HCT116 (cell line): Measurements from ENCODE around the gene CAMK2G. TPM values are rescaled to one million over a fixed set of nuclear protein-coding genes. Genes with fewer than 3 reads are reported as not detected.

ENCODE experiments used
- ATAC-seq: fragments of 200-7000 bp; cut with Tn5 transposase; 2 replicates; pipeline ENCODE4 v1.9.1; 2020; ENCODE audit warnings: mild to moderate bottlenecking, moderate library complexity
- BruUV-seq: library from RNA; stranded (reverse); fragments of 400-500 nt; replicated peaks from 2 replicates; lab custom pipeline; 2021; lab: Mats Ljungman, UMichigan
- CTCF ChIA-PET: fragments of 300-600 bp; sonication (Branson Sonifier 250); formaldehyde crosslinking; loops from one replicate; lab custom pipeline; 2021; ENCODE audit warnings: antibody characterized with exemption; lab: Charles Lee
- POLR2A ChIA-PET: fragments of 300-600, 350-600 bp; sonication (Branson Sonifier 250); formaldehyde crosslinking; loops from one replicate; lab custom pipeline; 2021; ENCODE audit warnings: antibody characterized with exemption; lab: Charles Lee
- RAD21 ChIA-PET, 2 experiments: fragments of 300-600 bp; sonication (Branson Sonifier 250); formaldehyde crosslinking; loops; one replicate each; lab custom pipeline; 2023; ENCODE audit warnings: low total read pairs in 2 of 2; ENCODE audit not compliant: uncharacterized antibody in 2 of 2, unreplicated experiment in 2 of 2, low non-redundant PET in 1 of 2; lab: Charles Lee
- DNase-seq: peaks from one replicate; pipeline ENCODE4 v3.0.0-alpha.2; 2010; ENCODE audit warnings: low read depth, low spot score
- H2AFZ ChIP-seq: fragments of 200-600 bp; shearing (Covaris generic), sonication (generic); 2 replicates; pipeline ENCODE4 v1.6.1; 2017; ENCODE audit warnings: low read depth, mixed run types, mixed read lengths, antibody characterized with exemption, low read length; ENCODE audit not compliant: poor library complexity, severe bottlenecking
- H3K27ac ChIP-seq: 2 replicates; pipeline ENCODE4 v1.5.1; 2012; ENCODE audit warnings: low read depth, low read length
- H3K27me3 ChIP-seq: fragments of 200-600 bp; sonication (generic); 2 replicates; pipeline ENCODE4 v1.6.1; 2016; ENCODE audit warnings: mixed run types, low read length, mixed read lengths; ENCODE audit not compliant: insufficient read depth
- H3K36me3 ChIP-seq, 2 experiments: fragments of 200-500 bp in 1 of 2; fragments of 200-600 bp in 1 of 2; sonication (Bioruptor generic) in 1 of 2; sonication (generic) in 1 of 2; 2 replicates each; pipeline versions ENCODE4 v1.5.1 to v1.6.1; 2014 to 2016; ENCODE audit warnings: low read length in 2 of 2, inconsistent platforms in 1 of 2, mixed read lengths in 1 of 2, mixed run types in 1 of 2; ENCODE audit not compliant: insufficient read depth in 2 of 2, control insufficient read depth in 1 of 2
- H3K4me1 ChIP-seq, 2 experiments: fragments of 200-600 bp in 1 of 2; sonication (generic) in 1 of 2; 2 replicates each; pipeline versions ENCODE4 v1.5.1 to v1.6.1; 2012 to 2017; ENCODE audit warnings: low read length in 2 of 2, inconsistent platforms in 1 of 2, mild to moderate bottlenecking in 1 of 2, mixed read lengths in 1 of 2, mixed run types in 1 of 2, moderate library complexity in 1 of 2; ENCODE audit not compliant: insufficient read depth in 2 of 2, control insufficient read depth in 1 of 2
- H3K4me2 ChIP-seq: fragments of 200-600 bp; sonication (generic); 2 replicates; pipeline ENCODE4 v1.6.1; 2017; ENCODE audit warnings: mixed run types, low read length, mixed read lengths
- H3K4me3 ChIP-seq, 2 experiments: fragments of 200-600 bp in 1 of 2; sonication (generic) in 1 of 2; replicated peaks in 1 of 2; 2 replicates each; pipeline ENCODE4 v1.5.1; 2011 to 2016; ENCODE audit warnings: low read length in 2 of 2, control low read depth in 1 of 2, low read depth in 1 of 2, mild to moderate bottlenecking in 1 of 2, mixed read lengths in 1 of 2, mixed run types in 1 of 2
- H3K79me2 ChIP-seq: fragments of 200-600 bp; sonication (generic); 2 replicates; pipeline ENCODE4 v1.6.1; 2017; ENCODE audit warnings: mild to moderate bottlenecking, mixed run types, low read length, moderate library complexity, mixed read lengths; ENCODE audit not compliant: insufficient read depth
- H3K9ac ChIP-seq: fragments of 200-600 bp; sonication (generic); 2 replicates; pipeline ENCODE4 v1.6.1; 2016; ENCODE audit warnings: low read length, mixed read lengths
- H3K9me2 ChIP-seq: fragments of 200-600 bp; sonication (generic), shearing (Covaris generic); 2 replicates; pipeline ENCODE4 v1.6.1; 2017; ENCODE audit warnings: mixed run types, mild to moderate bottlenecking, moderate library complexity; ENCODE audit not compliant: insufficient read depth
- H3K9me3 ChIP-seq, 2 experiments: fragments of 200-500 bp in 1 of 2; fragments of 200-600 bp in 1 of 2; sonication (Bioruptor generic) in 1 of 2; sonication (generic) in 1 of 2; 2 replicates each; pipeline ENCODE4 v1.6.1; 2014 to 2017; ENCODE audit warnings: low read length in 2 of 2, mixed read lengths in 2 of 2, inconsistent platforms in 1 of 2, low read depth in 1 of 2, mild to moderate bottlenecking in 1 of 2, mixed run types in 1 of 2, moderate library complexity in 1 of 2; ENCODE audit not compliant: control insufficient read depth in 1 of 2, insufficient read depth in 1 of 2
- H4K20me1 ChIP-seq: fragments of 200-600 bp; sonication (generic), shearing (Covaris generic); 2 replicates; pipeline ENCODE4 v1.6.1; 2017; ENCODE audit warnings: mixed run types, mild to moderate bottlenecking, moderate library complexity; ENCODE audit not compliant: insufficient read depth
- CBX3 ChIP-seq: IDR thresholded peaks from 2 replicates; pipeline ENCODE4 v1.6.1; 2012; ENCODE audit warnings: low read depth
- ELF1 ChIP-seq: IDR thresholded peaks from 2 replicates; pipeline ENCODE4 v1.6.1; 2012; ENCODE audit warnings: low read depth, borderline replicate concordance
- EZH2 ChIP-seq: fragments of 200-600 bp; sonication (generic); IDR thresholded peaks from 2 replicates; pipeline ENCODE4 v1.6.1; 2017; ENCODE audit warnings: antibody characterized with exemption, mixed run types
- EZH2phosphoT487 ChIP-seq: fragments of 200-600 bp; IDR thresholded peaks from 2 replicates; pipeline ENCODE4 v1.6.1; 2018; ENCODE audit warnings: antibody characterized with exemption, borderline replicate concordance
- FOSL1 ChIP-seq: IDR thresholded peaks from 2 replicates; pipeline ENCODE4 v1.6.1; 2012; ENCODE audit warnings: low read depth
- POLR2A ChIP-seq: IDR thresholded peaks from 2 replicates; pipeline ENCODE4 v1.7.0; 2011; ENCODE audit warnings: borderline replicate concordance; ENCODE audit not compliant: insufficient read depth, insufficient read length; ENCODE audit errors: extremely low read depth
- REST ChIP-seq: IDR thresholded peaks from 2 replicates; pipeline ENCODE4 v1.6.1; 2012; ENCODE audit warnings: low read depth
- SIN3A ChIP-seq: IDR thresholded peaks from 2 replicates; pipeline ENCODE4 v1.6.1; 2012; ENCODE audit warnings: low read depth
- SRF ChIP-seq: IDR thresholded peaks from 2 replicates; pipeline ENCODE4 v1.6.1; 2012; ENCODE audit warnings: low read depth
- ZNF274 ChIP-seq: fragments of 200-500 bp; sonication (Bioruptor generic); IDR thresholded peaks from 2 replicates; pipeline ENCODE4 v1.6.1; 2014; ENCODE audit warnings: mild to moderate bottlenecking, low read depth, low read length, inconsistent platforms
- intact Hi-C: fragments of 100-400 bp; cut with micrococcal nuclease; formaldehyde crosslinking; loops from 2 replicates; pipeline ENCODE4 v1.10.0; 2022
- total RNA-seq: library from RNA; stranded (reverse); gene quantifications from one replicate; pipeline ENCODE4 v1.2.1, GENCODE V29; 2021; ENCODE audit not compliant: unreplicated experiment

The CAMK2G gene
- total RNA-seq, 1 experiment from 2014 or later, result 28.3 TPM

GRCh38 chr10:73815719-73816030, 58.7 kb downstream of the CAMK2G start:
- DNase-seq, result no peak
- Histone ChIP-seq H3K79me2 (no peaks in the 10 kb centered on the region), H3K4me1 (peaks cover 4 to 11% of the 10 kb centered on the region in 2 experiments; a peak in 3 of 4 replicates)
- TF ChIP-seq POLR2A (no peak), CBX3 (no peak), ELF1 (no peak), ZNF274 (no peak), SIN3A (no peak), REST (no peak), SRF (no peak), EZH2 (no peak), FOSL1 (no peak), EZH2phosphoT487 (no peak)
- TF ChIP-seq, all 23 proteins: peak for 0
- Histone ChIP-seq H3K36me3 (peaks cover 12 to 18% of the 10 kb centered on the region in 2 experiments; a peak in 3 of 4 replicates), H3K27me3 (no peaks in the 10 kb centered on the region), H3K27ac (no peak overlapping the region), H3K9me3 (no peaks in the 10 kb centered on the region), H3K9ac (no peak overlapping the region), H4K20me1 (no peaks in the 10 kb centered on the region), H3K4me3 (no peak overlapping the region), H3K4me2 (no peak overlapping the region), H3K9me2 (no peaks in the 10 kb centered on the region), H2AFZ (no peak overlapping the region)
- POLR2A ChIA-PET, result no interaction called here
- no TSS peak for BruUV-seq
- RAD21 ChIA-PET, result no interaction called here
- intact Hi-C loops, result no loop called here
- CTCF ChIA-PET, result no interaction called here
- ATAC-seq, result no peak
